H1 (cell line): ENCODE results near the gene KRTAP1-3. TPM values are rescaled to one million over a fixed set of nuclear protein-coding genes. Genes with fewer than 3 reads are reported as not detected.
"Not testable (repeated sequence)": the region's sequence is repeated elsewhere in the genome, so short reads cannot be mapped to it uniquely, and the experiment has no call there.

ENCODE experiments used
- CTCF ChIA-PET: fragments of 300-600 bp; sonication (Branson Sonifier 250); formaldehyde crosslinking; loops from one replicate; lab custom pipeline; 2021; ENCODE audit not compliant: partially characterized antibody; lab: Charles Lee
- POLR2A ChIA-PET: fragments of 300-600 bp; sonication (Branson Sonifier 250); formaldehyde crosslinking; loops from one replicate; lab custom pipeline; 2021; ENCODE audit warnings: inconsistent platforms; ENCODE audit not compliant: partially characterized antibody; lab: Charles Lee
- DNase-seq, 2 experiments: peaks; one replicate each; pipeline versions ENCODE4 v3.0.0 to v3.0.0-alpha.2; 2010 to 2022; ENCODE audit warnings: low spot score in 2 of 2, low read depth in 1 of 2, mixed read lengths in 1 of 2
- FAIRE-seq: peaks from 2 replicates; lab custom pipeline; 2011; peaks lifted over from hg19 to GRCh38; lab: Jason Lieb, UNC
- H2AFZ ChIP-seq: 2 replicates; pipeline ENCODE4 v1.8.1; 2012; ENCODE audit warnings: low read length, inconsistent platforms
- H2AK5ac ChIP-seq: 2 replicates; pipeline ENCODE4 v1.6.1; 2013; ENCODE audit warnings: low read depth, low read length
- H2BK120ac ChIP-seq: replicated peaks from 2 replicates; pipeline ENCODE3; 2013; ENCODE audit warnings: low read depth, low read length, inconsistent platforms
- H2BK12ac ChIP-seq: 2 replicates; pipeline ENCODE4 v1.6.1; 2013; ENCODE audit warnings: low read depth, low read length
- H2BK15ac ChIP-seq: 2 replicates; pipeline ENCODE4 v1.6.1; 2013; ENCODE audit warnings: low read length
- H2BK20ac ChIP-seq: 2 replicates; pipeline ENCODE4 v1.6.1; 2013; ENCODE audit warnings: low read length
- H2BK5ac ChIP-seq: 2 replicates; pipeline ENCODE4 v1.6.1; 2013; ENCODE audit warnings: low read depth, low read length
- H3K14ac ChIP-seq: 2 replicates; pipeline ENCODE4 v1.6.1; 2013; ENCODE audit warnings: inconsistent platforms; ENCODE audit not compliant: insufficient read length
- H3K18ac ChIP-seq: 2 replicates; pipeline ENCODE4 v1.6.1; 2013; ENCODE audit warnings: low read length; ENCODE audit errors: extremely low read depth
- H3K23ac ChIP-seq: 2 replicates; pipeline ENCODE4 v1.6.1; 2013; ENCODE audit warnings: inconsistent platforms; ENCODE audit not compliant: insufficient read length
- H3K23me2 ChIP-seq: 2 replicates; pipeline ENCODE4 v1.6.1; 2013; ENCODE audit warnings: low read depth, low read length
- H3K27ac ChIP-seq: 2 replicates; pipeline ENCODE4 v1.6.1; 2011; ENCODE audit warnings: low read depth, low read length, inconsistent platforms
- H3K27me3 ChIP-seq, 4 experiments: replicated peaks in 1 of 4; 1 replicate in 1 of 4; 2 replicates in 3 of 4; pipeline versions ENCODE4 v1.6.1 to v1.8.1; 2011 to 2013; ENCODE audit warnings: low read length in 3 of 4, mild to moderate bottlenecking in 3 of 4, inconsistent platforms in 2 of 4, mixed read lengths in 2 of 4, moderate library complexity in 1 of 4; ENCODE audit not compliant: control insufficient read depth in 3 of 4, insufficient read depth in 3 of 4; ENCODE audit errors: extremely low read depth in 1 of 4
- H3K36me3 ChIP-seq, 4 experiments: 2 replicates each; pipeline versions ENCODE4 v1.6.1 to v1.8.1; 2011 to 2013; ENCODE audit warnings: mild to moderate bottlenecking in 4 of 4, low read length in 3 of 4, moderate library complexity in 2 of 4, control low read depth in 1 of 4, inconsistent platforms in 1 of 4; ENCODE audit not compliant: insufficient read depth in 4 of 4, control insufficient read depth in 2 of 4
- H3K4ac ChIP-seq: replicated peaks from 2 replicates; pipeline ENCODE3; 2013; ENCODE audit warnings: low read length, low read depth, mixed read lengths, inconsistent platforms; ENCODE audit not compliant: insufficient read length
- H3K4me1 ChIP-seq, 4 experiments: replicated peaks in 1 of 4; 1 replicate in 1 of 4; 2 replicates in 3 of 4; pipeline versions ENCODE4 v1.6.1 to v1.8.1; 2011 to 2013; ENCODE audit warnings: low read length in 3 of 4, inconsistent platforms in 2 of 4, mixed read lengths in 1 of 4; ENCODE audit not compliant: insufficient read depth in 4 of 4, control insufficient read depth in 3 of 4
- H3K4me2 ChIP-seq, 2 experiments: 2 replicates each; pipeline versions ENCODE4 v1.6.1 to v1.8.1; 2011 to 2013; ENCODE audit warnings: low read depth in 2 of 2, low read length in 2 of 2, control low read depth in 1 of 2, inconsistent platforms in 1 of 2, mild to moderate bottlenecking in 1 of 2; ENCODE audit not compliant: insufficient read depth in 1 of 2
- H3K4me3 ChIP-seq, 4 experiments: fragments of 200-600, 300-600 bp in 1 of 4; sonication (generic), shearing (Covaris generic), sonication (Bioruptor Twin) in 1 of 4; 2 replicates each; pipeline versions ENCODE4 v1.5.1 to v1.8.1; 2011 to 2016; ENCODE audit warnings: low read length in 4 of 4, low read depth in 3 of 4, control low read depth in 2 of 4, inconsistent platforms in 2 of 4, mild to moderate bottlenecking in 2 of 4, mixed read lengths in 1 of 4, moderate library complexity in 1 of 4; ENCODE audit not compliant: insufficient read depth in 2 of 4; ENCODE audit errors: extremely low read depth in 1 of 4
- H3K56ac ChIP-seq: replicated peaks from 2 replicates; pipeline ENCODE3; 2013; ENCODE audit warnings: low read depth, mild to moderate bottlenecking, mixed read lengths, low read length, inconsistent platforms; ENCODE audit not compliant: insufficient read length
- H3K79me1 ChIP-seq: 2 replicates; pipeline ENCODE4 v1.6.1; 2013; ENCODE audit warnings: low read depth, low read length, control low read depth
- H3K79me2 ChIP-seq, 2 experiments: 2 replicates each; pipeline versions ENCODE4 v1.6.1 to v1.8.1; 2012 to 2013; ENCODE audit warnings: low read length in 2 of 2, mild to moderate bottlenecking in 2 of 2, inconsistent platforms in 1 of 2; ENCODE audit not compliant: insufficient read depth in 2 of 2, control insufficient read depth in 1 of 2
- H3K9ac ChIP-seq, 4 experiments: replicated peaks in 1 of 4; 1 replicate in 1 of 4; 2 replicates in 3 of 4; pipeline versions ENCODE4 v1.6.1 to v1.8.1; 2011 to 2013; ENCODE audit warnings: low read depth in 3 of 4, low read length in 3 of 4, control low read depth in 2 of 4, mild to moderate bottlenecking in 2 of 4, moderate library complexity in 2 of 4, inconsistent platforms in 1 of 4; ENCODE audit errors: extremely low read depth in 1 of 4
- H3K9me3 ChIP-seq, 2 experiments: 2 replicates each; pipeline versions ENCODE4 v1.6.1 to v1.8.1; 2012 to 2013; ENCODE audit warnings: mild to moderate bottlenecking in 2 of 2, moderate library complexity in 2 of 2, control low read depth in 1 of 2, inconsistent platforms in 1 of 2, low read depth in 1 of 2, low read length in 1 of 2, mixed read lengths in 1 of 2; ENCODE audit not compliant: insufficient read depth in 2 of 2
- H4K20me1 ChIP-seq, 2 experiments: replicated peaks in 1 of 2; 2 replicates each; pipeline versions ENCODE3 to v1.8.1; 2011 to 2013; ENCODE audit warnings: inconsistent platforms in 2 of 2, low read length in 2 of 2, mild to moderate bottlenecking in 1 of 2; ENCODE audit not compliant: insufficient read depth in 2 of 2, control insufficient read depth in 1 of 2
- H4K5ac ChIP-seq: 2 replicates; pipeline ENCODE4 v1.6.1; 2013; ENCODE audit warnings: low read length, low read depth, mixed read lengths, inconsistent platforms; ENCODE audit not compliant: insufficient read length
- H4K8ac ChIP-seq: 2 replicates; pipeline ENCODE4 v1.8.0; 2013; ENCODE audit warnings: mild to moderate bottlenecking, moderate library complexity, low read length, inconsistent platforms; ENCODE audit not compliant: insufficient read depth; ENCODE audit errors: extremely low read depth
- H4K91ac ChIP-seq: replicated peaks from 2 replicates; pipeline ENCODE3; 2013; ENCODE audit warnings: low read length, mixed read lengths, inconsistent platforms; ENCODE audit not compliant: insufficient read length
- WGBS, 2 experiments: shearing (Covaris generic) in 1 of 2; methylation state at CpG; one replicate each; pipeline versions ENCODE4 v1.1.6 to v1.1.7; 2013 to 2015; ENCODE audit warnings: low lambda C conversion rate in 2 of 2, mixed read lengths in 2 of 2, inconsistent platforms in 1 of 2, low coverage in 1 of 2, missing lambda C conversion rate in 1 of 2; ENCODE audit not compliant: insufficient replicate concordance in 2 of 2, insufficient coverage in 1 of 2, insufficient read length in 1 of 2; ENCODE audit errors: extremely low coverage in 1 of 2, missing lambda C conversion rate in 1 of 2; 5-methylcytosine and 5-hydroxymethylcytosine counted together
- polyA plus RNA-seq, 7 experiments: library from polyadenylated mRNA; depleted of rRNA in 3 of 7; stranded (reverse) in 5 of 7; unstranded in 2 of 7; fragments of >200 nt in 5 of 7; fragments of 200-250 nt in 2 of 7; gene quantifications; 1 replicate in 5 of 7; 2 replicates in 1 of 7; 4 replicates in 1 of 7; pipeline versions ENCODE4 v1.2.1 to v1.2.3, GENCODE V29; 2011 to 2013; ENCODE audit warnings: missing spikeins in 2 of 7, mixed read lengths in 2 of 7
- total RNA-seq: library from RNA; stranded (reverse); fragmentation: NEBNext Ultra II Directional; extraction: Animal tissue kit (Norgen Biotek cat#: 25700); gene quantifications from 2 replicates; pipeline ENCODE4 v1.2.1, GENCODE V29; 2021

The KRTAP1-3 gene
- total and polyA plus RNA-seq, 2 of the 8 experiments (the other 6 are each of a cell fraction or from before 2014, with no cell fraction given), result not detected

DNA sequence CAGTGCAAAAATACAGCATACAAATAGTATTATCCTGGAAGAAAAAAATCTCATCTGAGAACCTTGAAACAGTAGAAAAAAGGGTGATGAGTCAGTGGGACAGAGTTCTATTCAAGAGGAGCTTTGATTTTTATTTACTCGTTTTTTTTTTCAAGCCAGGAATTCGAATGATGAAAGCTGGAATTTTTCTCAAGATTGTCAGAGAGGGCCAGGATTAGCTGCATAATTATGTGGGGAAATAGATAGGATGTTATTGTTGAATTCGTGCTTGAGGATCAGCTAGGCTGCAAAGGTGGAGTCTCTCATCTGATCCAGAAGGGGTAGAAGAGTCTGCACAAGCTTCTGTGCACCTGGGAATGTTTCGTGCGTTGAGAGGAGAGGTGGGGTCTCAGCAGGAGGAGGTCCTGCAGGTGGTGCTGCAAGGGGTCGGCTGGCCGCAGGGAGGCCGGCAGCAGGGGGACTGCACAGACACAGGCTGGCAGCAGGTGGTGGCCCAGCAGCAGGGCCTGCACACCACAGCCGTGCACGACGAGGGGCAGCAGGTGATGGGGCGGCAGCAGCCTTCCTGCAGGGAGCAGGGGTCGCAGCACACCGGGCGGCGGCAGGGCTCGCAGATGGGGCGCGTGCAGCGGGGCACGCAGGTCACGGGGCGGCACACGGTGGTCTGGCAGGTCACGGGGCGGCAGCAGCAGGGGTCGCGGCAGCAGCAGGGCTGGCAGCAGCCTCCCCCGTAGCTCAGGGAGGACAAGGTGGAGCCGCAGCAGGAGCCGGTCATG is 24.8 kb upstream of the KRTAP1-3 start:
- H3K4me2 ChIP-seq, H2BK120ac ChIP-seq, H2AK5ac ChIP-seq, H3K23me2 ChIP-seq, H3K36me3 ChIP-seq, H3K79me1 ChIP-seq, H3K56ac ChIP-seq, H2BK12ac ChIP-seq, H3K79me2 ChIP-seq, H4K20me1 ChIP-seq, H3K23ac ChIP-seq, H3K9me3 ChIP-seq, H3K4ac ChIP-seq, H3K4me1 ChIP-seq, H2AFZ ChIP-seq, H4K91ac ChIP-seq, FAIRE-seq, H2BK15ac ChIP-seq, H3K27me3 ChIP-seq, DNase-seq, H3K4me3 ChIP-seq, POLR2A ChIA-PET, H3K14ac ChIP-seq, H4K8ac ChIP-seq, H3K9ac ChIP-seq, H2BK20ac ChIP-seq, H3K18ac ChIP-seq, H4K5ac ChIP-seq, H3K27ac ChIP-seq, H2BK5ac ChIP-seq: not testable (repeated sequence)
- WGBS, 2 experiments, result 85% methylated on average over 11 of the region's 31 CpGs; no CpG with 5 or more reads in 1 of the 2 experiments
- CTCF ChIA-PET, result interaction anchor here (1.0 kb wide), 1 partner anchor 11 kb away, joined by 3 read pairs; no protein-coding TSS in a partner anchor
